B cell (primary cell): Measurements from ENCODE around the gene P2RX3. TPM values are rescaled to one million over a fixed set of nuclear protein-coding genes. Genes with fewer than 3 reads are reported as not detected.

Experiments
- ATAC-seq: fragments of 200-7000 bp; cut with Tn5 transposase; one replicate; pipeline ENCODE4 v1.10.0; 2021; ENCODE audit warnings: low read depth, mild to moderate bottlenecking, moderate number of reproducible peaks, moderate library complexity
- CTCF ChIA-PET: fragments of 350-600 bp; sonication (Branson Sonifier 250); formaldehyde crosslinking; loops from one replicate; lab custom pipeline; 2021; ENCODE audit warnings: antibody characterized with exemption, inconsistent platforms; lab: Charles Lee
- POLR2A ChIA-PET: fragments of 350-600 bp; sonication (Branson Sonifier 250); formaldehyde crosslinking; loops from one replicate; lab custom pipeline; 2021; ENCODE audit warnings: antibody characterized with exemption; lab: Charles Lee
- DNase-seq: peaks from one replicate; pipeline ENCODE4 v3.0.0; 2013
- H2AFZ ChIP-seq: 2 replicates; pipeline ENCODE4 v1.6.1; 2012; ENCODE audit warnings: mild to moderate bottlenecking, low read depth, low read length; ENCODE audit not compliant: insufficient read depth, poor library complexity, severe bottlenecking
- H3K27ac ChIP-seq, 2 donors: 1 replicate in 1 of 2; 2 replicates in 1 of 2; pipeline ENCODE4 v1.5.1; 2012 to 2013; ENCODE audit warnings: low read length in 2 of 2, mild to moderate bottlenecking in 2 of 2, moderate library complexity in 1 of 2
- H3K27me3 ChIP-seq, 4 experiments: fragments of 200-600 bp in 1 of 4; sonication (generic) in 1 of 4; replicated peaks in 1 of 4; 1 replicate in 2 of 4; 2 replicates in 2 of 4; pipeline versions ENCODE4 v1.6.1 to v1.7.0; 2013 to 2016; ENCODE audit warnings: low read length in 3 of 4, mild to moderate bottlenecking in 2 of 4, mixed read lengths in 1 of 4, moderate library complexity in 1 of 4; ENCODE audit not compliant: insufficient read depth in 4 of 4, control insufficient read depth in 3 of 4; ENCODE audit errors: control extremely low read depth in 1 of 4
- H3K36me3 ChIP-seq, 2 experiments: replicated peaks in 1 of 2; 1 replicate in 1 of 2; 2 replicates in 1 of 2; pipeline versions ENCODE4 v1.6.1 to v1.7.1; 2013; ENCODE audit warnings: low read length in 1 of 2; ENCODE audit not compliant: insufficient read depth in 2 of 2, control insufficient read depth in 1 of 2; ENCODE audit errors: control extremely low read depth in 1 of 2, extremely low read depth in 1 of 2
- H3K4me1 ChIP-seq, 2 donors: fragments of 200-600 bp in 1 of 2; sonication (generic) in 1 of 2; 1 replicate in 1 of 2; 2 replicates in 1 of 2; pipeline versions ENCODE4 v1.5.1 to v1.6.1; 2013 to 2017; ENCODE audit warnings: low read length in 2 of 2; ENCODE audit not compliant: control insufficient read depth in 2 of 2, insufficient read depth in 2 of 2
- H3K4me2 ChIP-seq: replicated peaks from 2 replicates; pipeline ENCODE3; 2012; ENCODE audit warnings: mild to moderate bottlenecking, low read depth, low read length; ENCODE audit not compliant: poor library complexity, severe bottlenecking
- H3K4me3 ChIP-seq, 5 experiments: fragments of 200-600 bp in 1 of 5; sonication (generic) in 1 of 5; 1 replicate in 3 of 5; 2 replicates in 2 of 5; pipeline versions ENCODE4 v1.5.1 to v1.7.0; 2011 to 2016; ENCODE audit warnings: low read length in 4 of 5, mild to moderate bottlenecking in 4 of 5, low read depth in 2 of 5, control low read depth in 1 of 5, moderate library complexity in 1 of 5; ENCODE audit not compliant: insufficient read depth in 1 of 5; ENCODE audit errors: control extremely low read depth in 1 of 5, extremely low read depth in 1 of 5
- H3K79me2 ChIP-seq: fragments of 200-600 bp; sonication (generic); one replicate; pipeline ENCODE4 v1.6.0; 2016; ENCODE audit warnings: low read length; ENCODE audit not compliant: control insufficient read depth, insufficient read depth
- H3K9ac ChIP-seq: fragments of 200-600 bp; sonication (generic); 2 replicates; pipeline ENCODE4 v1.6.1; 2017; ENCODE audit warnings: mild to moderate bottlenecking, low read length, moderate library complexity
- H3K9me3 ChIP-seq, 3 donors: one replicate each; pipeline versions ENCODE4 v1.6.1 to v1.7.1; 2013; ENCODE audit warnings: low read length in 2 of 3; ENCODE audit not compliant: control insufficient read depth in 2 of 3, insufficient read depth in 1 of 3; ENCODE audit errors: control extremely low read depth in 1 of 3
- H4K20me1 ChIP-seq: 2 replicates; pipeline ENCODE4 v1.6.0; 2012; ENCODE audit warnings: mild to moderate bottlenecking, low read length; ENCODE audit not compliant: insufficient read depth, control insufficient read depth, poor library complexity, severe bottlenecking
- H3K27ac Mint-ChIP-seq: one replicate; pipeline ENCODE4 v1.8.0; 2021; ENCODE audit warnings: mixed read lengths
- H3K27me3 Mint-ChIP-seq: one replicate; pipeline ENCODE4 v1.8.0; 2021; ENCODE audit warnings: mixed read lengths
- H3K4me1 Mint-ChIP-seq: one replicate; pipeline ENCODE4 v1.8.0; 2021; ENCODE audit warnings: mixed read lengths
- H3K4me3 Mint-ChIP-seq: one replicate; pipeline ENCODE4 v1.8.0; 2021; ENCODE audit warnings: mixed read lengths
- H3K9me3 Mint-ChIP-seq: one replicate; pipeline ENCODE4 v1.8.0; 2022; ENCODE audit warnings: mixed read lengths; ENCODE audit not compliant: insufficient read depth
- EZH2 ChIP-seq: IDR thresholded peaks from 2 replicates; pipeline ENCODE4 v1.6.1; 2012; ENCODE audit warnings: borderline replicate concordance, low read depth, mild to moderate bottlenecking, moderate library complexity, low read length; ENCODE audit not compliant: insufficient read depth, poor library complexity, severe bottlenecking
- WGBS: methylation state at CpG from one replicate; pipeline ENCODE4 v1.1.5; 2013; ENCODE audit warnings: missing lambda C conversion rate; ENCODE audit not compliant: insufficient coverage; 5-methylcytosine and 5-hydroxymethylcytosine counted together
- intact Hi-C: fragments of 100-400 bp; cut with micrococcal nuclease; formaldehyde crosslinking; loops from one replicate; pipeline ENCODE4 v1.10.0; 2022
- polyA plus RNA-seq: library from polyadenylated mRNA; depleted of rRNA; stranded (reverse); fragments of >200 nt; gene quantifications from 2 replicates; pipeline ENCODE4 v1.2.3, GENCODE V29; 2012
- total RNA-seq, 2 donors: library from RNA; stranded (reverse); fragments of 120-200 nt in 1 of 2; gene quantifications; 1 replicate in 1 of 2; 2 replicates in 1 of 2; pipeline versions ENCODE4 v1.2.3 to v1.2.4, GENCODE V29; 2013 to 2022
- TF ChIP-seq, protein P1 (sequence below): fragments of 200-600 bp; IDR thresholded peaks from one replicate; pipeline ENCODE4 v1.8.0; 2022; ENCODE audit warnings: antibody characterized with exemption, mild to moderate bottlenecking

Gene P2RX3
- total and polyA plus RNA-seq, 2 donors (not counting 1 experiment from before 2014, with no cell fraction given), result not detected

- TF ChIP-seq, protein P1, sequence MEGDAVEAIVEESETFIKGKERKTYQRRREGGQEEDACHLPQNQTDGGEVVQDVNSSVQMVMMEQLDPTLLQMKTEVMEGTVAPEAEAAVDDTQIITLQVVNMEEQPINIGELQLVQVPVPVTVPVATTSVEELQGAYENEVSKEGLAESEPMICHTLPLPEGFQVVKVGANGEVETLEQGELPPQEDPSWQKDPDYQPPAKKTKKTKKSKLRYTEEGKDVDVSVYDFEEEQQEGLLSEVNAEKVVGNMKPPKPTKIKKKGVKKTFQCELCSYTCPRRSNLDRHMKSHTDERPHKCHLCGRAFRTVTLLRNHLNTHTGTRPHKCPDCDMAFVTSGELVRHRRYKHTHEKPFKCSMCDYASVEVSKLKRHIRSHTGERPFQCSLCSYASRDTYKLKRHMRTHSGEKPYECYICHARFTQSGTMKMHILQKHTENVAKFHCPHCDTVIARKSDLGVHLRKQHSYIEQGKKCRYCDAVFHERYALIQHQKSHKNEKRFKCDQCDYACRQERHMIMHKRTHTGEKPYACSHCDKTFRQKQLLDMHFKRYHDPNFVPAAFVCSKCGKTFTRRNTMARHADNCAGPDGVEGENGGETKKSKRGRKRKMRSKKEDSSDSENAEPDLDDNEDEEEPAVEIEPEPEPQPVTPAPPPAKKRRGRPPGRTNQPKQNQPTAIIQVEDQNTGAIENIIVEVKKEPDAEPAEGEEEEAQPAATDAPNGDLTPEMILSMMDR, result no peak
- no peak for TF ChIP-seq EZH2
- ChIA-PET CTCF (no interaction called here), POLR2A (no interaction called here)
- H3K4me1 ChIP-seq, result peaks cover 21% of the 10 kb centered on the region in 2 donors
- peaks cover 0 to 22% of the 10 kb centered on the region in 2 experiments for H3K36me3 ChIP-seq
- Mint-ChIP-seq H3K4me3 (no peak overlapping the region), H3K4me1 (peaks cover 22% of the 10 kb centered on the region), H3K27ac (no peak overlapping the region), H3K27me3 (no peaks in the 10 kb centered on the region), H3K9me3 (no peaks in the 10 kb centered on the region)
- no peak overlapping the region for H3K4me2 ChIP-seq
- no peak overlapping the region for H3K27ac ChIP-seq
- no peaks in the 10 kb centered on the region for H3K27me3 ChIP-seq
- 87% methylated on average over 2 of the region's 4 CpGs for WGBS
- no peak overlapping the region for H2AFZ ChIP-seq
- no peak for ATAC-seq
- no peak overlapping the region for H3K9ac ChIP-seq
- peaks cover 0 to 4% (median 0%) of the 10 kb centered on the region in 3 donors for H3K9me3 ChIP-seq
- H3K79me2 ChIP-seq, result peaks cover 14% of the 10 kb centered on the region
- no peak for DNase-seq
- H4K20me1 ChIP-seq, result no peaks in the 10 kb centered on the region
- H3K4me3 ChIP-seq, result no peak overlapping the region
- intact Hi-C loops, result no loop called here
These were observed 82.9 kb downstream of the P2RX3 start for GRCh38 chr11:57421066-57421465.

GRCh38 chr11:57421805-57422204, 83.7 kb downstream of the P2RX3 start:
- Histone ChIP-seq H3K9me3 (peaks cover 0 to 4% (median 0%) of the 10 kb centered on the region in 3 donors), H3K4me3 (no peak overlapping the region), H3K27me3 (no peaks in the 10 kb centered on the region), H3K36me3 (peaks cover 0 to 16% of the 10 kb centered on the region in 2 experiments), H2AFZ (no peak overlapping the region), H4K20me1 (no peaks in the 10 kb centered on the region), H3K4me1 (peaks cover 25 to 27% of the 10 kb centered on the region in 2 donors), H3K79me2 (peaks cover 14% of the 10 kb centered on the region), H3K4me2 (no peak overlapping the region), H3K27ac (no peak overlapping the region), H3K9ac (no peak overlapping the region)
- ChIA-PET POLR2A (no interaction called here), CTCF (interaction anchor here (0.7 kb wide), 1 partner anchor 71 kb away, joined by 5 read pairs; no protein-coding TSS in a partner anchor)
- ATAC-seq (no peak), DNase-seq (no peak)
- intact Hi-C loops, result no loop called here
- no peaks in the 10 kb centered on the region for H3K27me3 Mint-ChIP-seq
- no peak overlapping the region for H3K4me3 Mint-ChIP-seq
- no peak overlapping the region for H3K27ac Mint-ChIP-seq
- H3K4me1 Mint-ChIP-seq, result peaks cover 28% of the 10 kb centered on the region
- no peaks in the 10 kb centered on the region for H3K9me3 Mint-ChIP-seq
- TF ChIP-seq EZH2, result no peak
- TF ChIP-seq, protein P1, result no peak

Other genes with a start within 250 kb of the P2RX3 start
- gene LRRC55, start 156.4 kb upstream of the P2RX3 start, total RNA-seq, result not detected in 2 replicates
- not detected in 2 replicates for gene LRRC55, start 156.4 kb upstream of the P2RX3 start, polyA plus RNA-seq
- gene APLNR, start 101.1 kb upstream of the P2RX3 start, total RNA-seq, result not detected in 2 replicates
- not detected in 2 replicates for gene APLNR, start 101.1 kb upstream of the P2RX3 start, polyA plus RNA-seq
- 8.1 and 12.2 TPM in 2 replicates for gene TNKS1BP1, start 13.4 kb upstream of the P2RX3 start, total RNA-seq
- gene TNKS1BP1, start 13.4 kb upstream of the P2RX3 start, polyA plus RNA-seq, result 2.2 and 2.9 TPM in 2 replicates
- gene SSRP1, start 2.5 kb upstream of the P2RX3 start, total RNA-seq, result 63.8 and 66.6 TPM in 2 replicates
- 40.9 and 49.3 TPM in 2 replicates for gene SSRP1, start 2.5 kb upstream of the P2RX3 start, polyA plus RNA-seq
- not detected in 2 replicates for gene PRG3, start 42.8 kb downstream of the P2RX3 start, total RNA-seq
- not detected in 2 replicates for gene PRG3, start 42.8 kb downstream of the P2RX3 start, polyA plus RNA-seq
- not detected in 2 replicates for gene PRG2, start 52.3 kb downstream of the P2RX3 start, total RNA-seq
- 0.07 and 0.52 TPM in 2 replicates for gene PRG2, start 52.3 kb downstream of the P2RX3 start, polyA plus RNA-seq
- gene SLC43A3, start 88.8 kb downstream of the P2RX3 start, total RNA-seq, result 19.3 and 20.9 TPM in 2 replicates
- 7.6 and 8.0 TPM in 2 replicates for gene SLC43A3, start 88.8 kb downstream of the P2RX3 start, polyA plus RNA-seq
- gene RTN4RL2, start 122.2 kb downstream of the P2RX3 start, total RNA-seq, result 0.12 and 0.27 TPM in 2 replicates
- gene RTN4RL2, start 122.2 kb downstream of the P2RX3 start, polyA plus RNA-seq, result 0.10 and 0.13 TPM in 2 replicates
- gene SLC43A1, start 177.3 kb downstream of the P2RX3 start, total RNA-seq, result 3.7 and 5.9 TPM in 2 replicates
- 4.8 and 6.4 TPM in 2 replicates for gene SLC43A1, start 177.3 kb downstream of the P2RX3 start, polyA plus RNA-seq
- 39.6 and 39.8 TPM in 2 replicates for gene TIMM10, start 192.4 kb downstream of the P2RX3 start, total RNA-seq
- gene TIMM10, start 192.4 kb downstream of the P2RX3 start, polyA plus RNA-seq, result 21.6 and 36.5 TPM in 2 replicates
- not detected in 2 replicates for gene SMTNL1, start 199.2 kb downstream of the P2RX3 start, total RNA-seq
- gene SMTNL1, start 199.2 kb downstream of the P2RX3 start, polyA plus RNA-seq, result not detected in 2 replicates
- gene UBE2L6, start 229.3 kb downstream of the P2RX3 start, total RNA-seq, result 66.3 and 70.7 TPM in 2 replicates
- 45.6 and 63.5 TPM in 2 replicates for gene UBE2L6, start 229.3 kb downstream of the P2RX3 start, polyA plus RNA-seq